ENCODE data around the gene CRYBB2.
"Not testable (repeated sequence)": the region's sequence is repeated elsewhere in the genome, so short reads cannot be mapped to it uniquely, and the experiment has no call there.

The CRYBB2 gene

GRCh38 chr22:25197340-25197739 is 22.1 kb upstream of the CRYBB2 start:
- in situ Hi-C loops (cut with HindIII; ENCODE audit: low sequenced_read_pairs), result no loop called here

- in situ Hi-C loops (cut with HindIII; ENCODE audit: low sequenced_read_pairs), result no loop called here
Observed at GRCh38 chr22:25199731-25200520, 19.5 kb upstream of the CRYBB2 start, which contains the start of gene CRYBB3. CRYBB3 (plus strand) TSS chr22:25199858; CDS start chr22:25201397, 1,539 bp downstream.

GRCh38 chr22:25200967-25201366 is 18.5 kb upstream of the CRYBB2 start:
- in situ Hi-C loops (cut with HindIII; ENCODE audit: low sequenced_read_pairs), result no loop called here

- in situ Hi-C loops (cut with HindIII; ENCODE audit: low sequenced_read_pairs), result no loop called here
Observed at GRCh38 chr22:25201557-25202273, 17.7 kb upstream of the CRYBB2 start.

GRCh38 chr22:25202290-25202921 is 17.0 kb upstream of the CRYBB2 start:
- in situ Hi-C loops (cut with HindIII; ENCODE audit: low sequenced_read_pairs), result no loop called here

GRCh38 chr22:25203082-25203481 is 16.4 kb upstream of the CRYBB2 start:
- in situ Hi-C loops (cut with HindIII; ENCODE audit: low sequenced_read_pairs), result no loop called here

- in situ Hi-C loops (cut with HindIII; ENCODE audit: low sequenced_read_pairs), result not testable (repeated sequence)
Observed at GRCh38 chr22:25204547-25204946, 14.9 kb upstream of the CRYBB2 start.

- in situ Hi-C loops (cut with HindIII; ENCODE audit: low sequenced_read_pairs), result no loop called here
Observed at GRCh38 chr22:25205847-25206246, 13.6 kb upstream of the CRYBB2 start.

- in situ Hi-C loops (cut with HindIII; ENCODE audit: low sequenced_read_pairs), result no loop called here
Observed at GRCh38 chr22:25206998-25207397, 12.4 kb upstream of the CRYBB2 start.

GRCh38 chr22:25207553-25208157 is 11.8 kb upstream of the CRYBB2 start:
- in situ Hi-C loops (cut with HindIII; ENCODE audit: low sequenced_read_pairs), result no loop called here

GRCh38 chr22:25208328-25208727 is 11.1 kb upstream of the CRYBB2 start:
- in situ Hi-C loops (cut with HindIII; ENCODE audit: low sequenced_read_pairs), result no loop called here

GRCh38 chr22:25208743-25209505 is 10.5 kb upstream of the CRYBB2 start:
- in situ Hi-C loops (cut with HindIII; ENCODE audit: low sequenced_read_pairs), result no loop called here

GRCh38 chr22:25210793-25211192 is 8.6 kb upstream of the CRYBB2 start:
- in situ Hi-C loops (cut with HindIII; ENCODE audit: low sequenced_read_pairs), result no loop called here

- in situ Hi-C loops (cut with HindIII; ENCODE audit: low sequenced_read_pairs), result no loop called here
Observed at GRCh38 chr22:25212337-25212736, 7.1 kb upstream of the CRYBB2 start.

GRCh38 chr22:25213221-25213620 is 6.2 kb upstream of the CRYBB2 start:
- in situ Hi-C loops (cut with HindIII; ENCODE audit: low sequenced_read_pairs), result no loop called here

GRCh38 chr22:25216230-25216629 is 3.2 kb upstream of the CRYBB2 start:
- in situ Hi-C loops (cut with HindIII; ENCODE audit: low sequenced_read_pairs), result no loop called here

- in situ Hi-C loops (cut with HindIII; ENCODE audit: low sequenced_read_pairs), result no loop called here
Observed at GRCh38 chr22:25219948-25220442, 556 bp downstream of the CRYBB2 start.

- in situ Hi-C loops (cut with HindIII; ENCODE audit: low sequenced_read_pairs), result no loop called here
Observed at GRCh38 chr22:25221790-25222189, 2.4 kb downstream of the CRYBB2 start.

GRCh38 chr22:25223269-25223850 is 3.9 kb downstream of the CRYBB2 start:
- in situ Hi-C loops (cut with HindIII; ENCODE audit: low sequenced_read_pairs), result no loop called here

- in situ Hi-C loops (cut with HindIII; ENCODE audit: low sequenced_read_pairs), result no loop called here
Observed at GRCh38 chr22:25228822-25229221, 9.4 kb downstream of the CRYBB2 start.
